HG02981 (cell line): ENCODE results near the gene EPS8.
"Not testable (repeated sequence)": the region's sequence is repeated elsewhere in the genome, so short reads cannot be mapped to it uniquely, and the experiment has no call there.

Experiments used
- ATAC-seq: cut with Tn5 transposase; IDR thresholded peaks from one replicate; pipeline ENCODE4 v1.9.1; 2021; ENCODE audit warnings: mild to moderate bottlenecking, moderate library complexity; ENCODE audit not compliant: unreplicated experiment

The EPS8 gene

DNA sequence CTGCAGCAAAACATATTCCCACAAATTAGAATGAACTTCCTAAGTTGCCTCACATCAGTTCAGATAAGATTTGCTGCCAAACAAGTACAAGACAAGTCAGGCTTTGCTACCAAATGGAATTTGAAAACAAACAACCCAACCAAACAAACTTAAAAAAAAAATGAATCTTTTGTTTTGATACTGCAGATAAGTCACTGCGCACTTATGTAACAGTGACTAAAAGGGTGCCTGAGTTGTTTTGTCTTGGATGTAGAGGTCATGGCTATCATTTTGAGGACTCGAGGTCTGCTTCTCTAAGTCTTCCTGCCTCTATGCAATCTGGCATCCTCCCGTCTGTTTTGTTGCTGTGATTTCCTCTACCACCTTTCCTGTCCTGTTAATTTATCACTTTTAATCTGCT is 11.1 kb upstream of the EPS8 start:
- no peak for ATAC-seq

DNA sequence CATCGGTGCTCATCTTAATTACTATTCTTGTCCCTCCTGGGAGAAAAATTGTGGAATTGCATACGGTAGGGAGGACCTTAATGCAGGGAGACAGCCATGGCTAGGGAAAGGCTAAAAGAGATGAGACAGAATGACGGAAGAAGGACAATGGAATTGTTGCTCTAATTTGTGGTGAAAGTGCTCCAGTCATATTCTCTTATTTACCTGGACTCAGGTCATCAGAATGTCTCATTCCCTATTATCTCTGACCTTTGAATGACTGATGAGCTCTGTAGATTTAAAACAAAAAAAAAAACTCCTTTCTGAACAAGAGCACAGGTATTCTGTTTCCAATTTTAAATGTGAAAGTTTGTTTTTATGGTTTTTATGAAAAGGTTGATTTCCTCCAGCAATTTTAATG is 8.6 kb upstream of the EPS8 start:
- ATAC-seq = no peak

DNA sequence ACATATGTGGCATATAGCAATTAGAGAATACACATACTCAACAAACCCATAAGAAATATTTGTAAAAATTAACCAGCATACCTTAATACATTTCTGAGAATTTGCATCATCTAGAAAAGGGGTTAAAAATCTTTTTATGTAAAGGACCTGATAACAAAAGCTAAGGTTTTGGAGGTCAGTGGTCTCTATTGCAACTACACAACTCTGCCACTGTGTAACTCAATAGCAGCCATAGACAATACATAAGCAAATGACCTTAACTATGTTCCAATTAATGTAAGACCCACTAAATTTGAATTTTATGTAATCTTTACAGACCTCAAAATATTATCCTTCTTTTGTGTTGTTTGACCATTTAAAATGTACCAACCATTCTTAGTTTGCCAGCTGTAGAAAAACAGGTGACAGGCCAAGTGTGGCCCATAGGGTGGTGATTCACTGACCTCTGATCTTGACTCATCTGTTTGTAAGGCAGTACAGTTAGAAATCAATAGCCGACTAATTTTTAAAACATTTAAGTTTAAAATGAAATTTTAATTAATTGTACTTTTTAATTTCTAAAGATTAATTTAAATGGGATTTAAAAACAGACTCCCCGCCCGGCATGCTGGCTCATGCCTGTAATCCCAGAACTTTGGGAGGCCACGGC is 7.4 kb upstream of the EPS8 start:
- no peak for ATAC-seq

DNA sequence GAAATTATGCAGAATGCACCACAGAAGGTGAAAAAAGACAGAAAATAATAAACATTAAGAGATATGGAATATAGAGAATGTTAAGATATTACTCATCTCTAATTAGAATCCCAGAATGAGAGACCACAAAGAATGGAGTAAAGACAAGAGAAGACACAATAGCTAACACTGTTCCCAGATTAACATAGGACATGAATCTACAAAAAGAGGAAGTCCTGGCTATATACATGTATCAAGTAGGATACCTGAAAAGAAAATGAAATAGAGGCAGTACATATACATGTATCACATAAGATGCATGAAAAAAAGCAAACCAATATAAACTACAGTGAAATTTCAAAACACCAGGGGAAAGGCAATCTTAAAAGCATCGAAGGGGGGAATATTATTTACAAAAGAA is 5.6 kb upstream of the EPS8 start:
- ATAC-seq = no peak

DNA sequence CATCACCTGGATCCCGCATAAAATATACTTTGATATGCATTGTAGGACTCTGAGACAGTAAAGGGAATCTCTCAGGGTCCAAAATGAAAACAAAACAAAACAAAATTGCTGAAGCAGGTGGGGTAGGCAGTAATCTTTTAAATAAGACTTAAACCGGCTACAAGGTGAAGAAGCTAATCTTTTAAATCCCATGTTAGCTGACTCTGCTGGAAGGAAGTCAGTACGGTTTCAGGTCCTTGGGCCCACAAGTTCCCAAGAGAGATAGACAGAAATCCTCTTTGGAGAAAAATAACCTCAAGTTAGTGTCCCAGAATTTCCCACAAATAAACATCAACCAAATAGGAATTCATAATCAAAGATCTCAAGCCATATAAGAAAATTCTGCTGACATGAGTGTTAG is 5.0 kb upstream of the EPS8 start:
- no peak for ATAC-seq

DNA sequence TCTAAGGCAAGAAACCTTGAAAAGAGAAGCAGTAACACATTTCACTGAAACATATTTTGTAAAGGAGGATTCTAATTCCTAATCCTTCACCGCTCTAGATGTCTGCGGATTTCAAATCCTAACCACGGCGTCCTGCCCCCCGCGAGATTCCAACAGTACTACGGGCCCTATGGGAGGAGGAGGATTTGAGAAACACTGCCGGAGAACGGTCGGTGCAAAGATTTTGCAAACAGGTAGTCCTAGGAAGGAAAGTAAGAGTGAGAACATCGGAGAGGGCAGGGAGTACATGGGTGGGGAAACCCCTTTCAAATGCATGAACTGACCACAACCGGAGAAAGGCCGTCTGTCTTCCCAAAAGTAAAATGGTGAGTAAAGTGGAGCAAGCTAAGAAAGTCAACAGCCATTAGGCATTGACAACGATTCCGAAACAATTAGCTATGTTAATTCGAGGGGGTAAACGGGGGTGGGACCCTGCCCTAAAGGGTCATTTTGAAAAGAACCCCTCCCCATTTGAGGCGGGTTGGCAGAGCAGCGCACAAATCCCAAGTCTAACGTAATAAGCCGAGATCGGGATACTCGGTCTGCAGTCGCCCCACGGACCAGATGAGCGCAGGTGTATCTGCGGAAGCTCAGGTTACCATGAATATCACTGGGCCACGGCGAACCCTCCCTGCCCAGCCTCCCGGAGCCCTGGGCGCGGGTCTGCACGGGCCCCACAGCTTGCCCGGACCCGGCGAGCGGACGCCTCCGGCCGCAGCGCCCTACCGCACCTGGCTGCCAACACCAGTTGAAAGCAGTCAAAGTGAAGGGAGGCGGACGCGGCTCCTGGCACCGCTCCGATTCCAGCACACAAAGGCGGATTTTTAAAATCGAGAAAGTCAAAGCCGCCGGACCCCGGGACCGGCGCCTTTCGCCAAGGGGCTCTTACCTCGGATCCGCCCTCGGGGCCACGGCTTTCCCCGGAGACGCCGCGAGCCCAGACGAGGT is 662 bp downstream of the EPS8 start:
- peak; percentile 31 for ATAC-seq

DNA sequence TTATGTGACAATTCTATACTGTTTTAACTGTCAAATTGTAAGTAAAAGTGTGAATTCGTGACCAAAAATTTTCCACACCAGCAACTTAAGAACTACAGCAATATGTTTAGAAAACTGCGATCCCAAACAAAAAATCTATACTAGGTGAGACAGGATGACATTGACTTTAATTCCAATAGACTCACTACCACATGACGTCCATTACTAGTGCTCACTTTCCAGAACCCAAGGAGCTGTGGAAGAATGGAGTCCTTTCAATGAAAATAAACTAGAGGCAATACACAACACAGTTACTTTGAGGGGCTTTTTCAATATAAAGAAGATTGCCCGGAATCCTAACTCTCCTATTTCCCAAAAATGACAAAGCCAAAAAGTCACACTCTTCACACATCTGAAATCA is 1.4 kb downstream of the EPS8 start:
- ATAC-seq = no peak

DNA sequence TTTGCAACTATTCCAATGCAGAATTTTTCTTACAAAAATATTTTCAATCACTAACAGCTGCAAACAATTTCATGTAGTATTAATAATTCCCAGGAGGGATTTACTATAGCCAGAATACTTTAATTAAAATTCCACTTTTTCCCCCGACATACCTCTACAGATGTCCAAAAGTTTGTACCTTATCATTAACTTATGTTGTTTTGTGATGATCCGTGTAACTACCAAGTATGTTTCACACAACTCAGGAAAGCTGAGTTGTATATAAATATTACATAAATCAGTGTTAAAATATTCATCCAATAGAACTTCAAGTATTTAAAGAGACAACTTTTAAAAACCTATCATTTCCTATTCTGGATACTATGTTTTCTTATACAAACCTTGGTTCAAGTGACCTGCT is 2.4 kb downstream of the EPS8 start:
- no peak for ATAC-seq

DNA sequence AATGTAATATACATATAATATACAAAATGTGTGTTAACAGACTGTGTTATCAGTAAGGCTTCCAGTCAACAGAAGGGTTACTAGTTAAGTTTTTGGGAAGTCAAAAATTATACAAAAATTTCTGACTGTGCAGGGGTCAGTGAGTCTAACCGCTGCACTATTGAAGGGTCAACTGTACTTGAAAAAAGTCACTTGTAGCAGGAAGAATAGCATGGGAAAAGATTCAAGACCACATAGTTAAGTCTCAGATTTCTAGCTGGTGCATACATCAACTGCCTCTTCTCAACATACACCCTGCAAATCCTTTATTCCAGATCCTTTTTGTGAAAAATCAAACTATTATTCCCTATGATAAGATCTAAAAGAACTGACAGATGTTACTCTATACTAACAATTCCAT is 5.9 kb downstream of the EPS8 start:
- no peak for ATAC-seq

DNA sequence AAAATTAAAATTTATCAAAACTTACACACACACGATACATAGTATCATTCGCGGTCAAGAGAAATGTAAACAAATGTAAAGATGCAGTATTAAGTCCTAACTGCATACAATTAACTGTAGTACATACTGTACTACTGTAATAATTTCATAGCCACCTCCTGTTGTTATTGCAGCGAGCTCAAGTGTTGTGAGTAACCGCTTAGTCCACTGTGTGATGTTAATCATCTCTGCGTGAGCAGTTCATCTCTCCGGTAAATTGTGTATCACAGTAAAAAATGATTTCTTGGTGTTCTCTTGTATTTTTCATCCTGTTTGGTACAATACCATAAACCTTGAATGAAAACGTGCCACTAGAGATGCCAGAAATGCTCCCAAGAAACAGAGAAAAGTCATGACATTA is 6.5 kb downstream of the EPS8 start:
- no peak for ATAC-seq

DNA sequence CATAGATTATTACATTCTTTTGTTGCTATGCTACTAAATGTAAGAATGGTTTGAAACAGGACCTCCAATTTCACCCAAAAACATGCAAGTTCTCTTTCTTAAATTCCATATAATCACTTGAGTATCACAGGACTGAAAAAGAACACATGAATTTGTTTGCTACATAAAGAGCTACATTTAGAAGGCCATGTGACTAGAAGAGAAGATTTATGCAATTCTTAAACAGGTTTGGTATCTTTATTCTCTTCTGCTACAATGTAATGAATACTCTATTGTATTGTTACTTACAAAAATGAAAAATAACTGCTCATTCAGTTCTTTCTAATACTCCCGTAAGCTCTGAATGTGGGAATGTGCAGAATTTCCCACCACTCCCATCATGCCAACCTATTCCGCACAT is 9.3 kb downstream of the EPS8 start:
- no peak for ATAC-seq

DNA sequence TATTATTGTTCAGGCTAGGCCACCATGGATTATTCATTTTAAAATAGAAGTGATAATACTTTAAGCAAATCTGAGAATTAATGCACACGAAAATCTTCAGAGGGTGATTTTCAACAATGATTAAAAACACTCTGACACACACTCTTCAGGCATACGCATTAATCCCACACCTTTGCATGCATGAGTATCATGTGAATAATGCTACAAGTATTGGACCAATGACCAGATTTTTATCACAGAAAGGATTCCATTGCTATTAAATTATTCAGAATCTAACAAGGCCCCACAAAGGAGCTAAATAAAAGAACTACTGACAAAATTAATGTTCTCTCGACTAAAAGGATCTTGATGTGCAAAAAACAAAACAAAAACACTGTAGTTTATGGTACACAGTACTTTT is 11.1 kb downstream of the EPS8 start:
- ATAC-seq = no peak

DNA sequence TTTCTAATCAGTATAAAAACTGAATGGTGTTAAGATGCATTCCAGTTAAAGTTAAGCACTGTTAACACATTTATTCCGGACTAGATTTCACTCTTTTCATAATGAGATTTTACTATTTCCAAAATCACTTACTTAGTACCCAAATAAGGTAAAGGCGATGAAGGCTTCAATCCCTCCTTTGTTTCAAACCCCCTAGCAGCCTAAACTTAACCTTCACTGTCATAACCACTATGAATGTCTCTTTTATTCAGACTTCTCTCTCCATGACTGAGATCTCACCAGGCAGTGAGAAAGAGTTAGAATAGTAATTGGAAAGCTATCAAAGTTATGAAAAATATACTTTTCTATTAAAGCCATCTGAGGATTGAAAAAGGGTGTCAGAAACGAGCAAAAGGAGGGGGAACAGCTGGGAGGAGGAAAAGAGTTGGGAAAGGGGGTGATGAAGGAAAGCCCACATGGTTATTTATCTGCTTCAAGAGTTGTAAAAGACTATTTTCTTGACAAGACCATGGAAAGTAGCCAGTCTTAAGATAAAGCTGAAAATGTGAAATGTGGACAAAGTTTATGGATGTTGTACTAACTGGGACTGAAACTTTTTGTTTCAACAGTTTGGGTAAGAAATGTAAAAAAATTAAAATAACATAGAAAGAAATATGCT is 11.7 kb downstream of the EPS8 start:
- ATAC-seq = no peak

DNA sequence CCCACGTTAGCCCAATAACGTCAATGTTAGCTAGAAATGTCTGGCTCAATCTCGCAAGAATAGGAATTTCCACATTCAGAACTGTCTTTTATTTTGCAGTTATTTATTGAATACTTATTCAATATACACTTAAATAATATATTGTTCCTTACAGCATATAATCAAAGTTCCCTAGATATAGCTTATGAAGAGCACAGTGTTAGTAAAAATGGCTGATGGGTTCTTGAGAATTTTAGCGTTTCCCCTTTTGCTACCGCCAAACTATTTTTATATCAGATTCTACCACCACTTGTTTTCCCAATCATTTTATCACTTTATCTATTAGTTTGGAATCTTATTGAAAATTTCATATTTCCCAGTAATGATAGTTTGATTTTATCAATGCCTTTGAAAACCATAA is 12.7 kb downstream of the EPS8 start:
- no peak for ATAC-seq

DNA sequence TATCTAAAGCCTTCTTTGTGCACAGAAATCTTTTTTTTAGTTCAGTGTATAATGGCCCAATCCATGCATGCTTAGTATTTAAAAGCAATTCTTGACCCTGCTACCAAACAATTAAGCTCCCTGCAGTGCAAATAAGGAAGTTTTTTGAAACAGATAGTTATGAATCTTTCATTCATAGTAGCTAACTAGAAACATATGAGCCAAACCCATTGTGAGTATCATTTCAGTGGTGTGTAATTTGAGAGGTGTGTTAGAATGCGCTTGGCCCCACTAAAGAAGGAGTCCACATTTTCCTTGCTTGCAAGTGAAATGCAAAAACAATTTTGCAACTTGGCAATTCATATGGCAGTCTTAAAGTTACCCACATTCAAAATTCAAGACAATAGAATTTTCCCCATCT is 14.4 kb downstream of the EPS8 start:
- ATAC-seq = no peak

DNA sequence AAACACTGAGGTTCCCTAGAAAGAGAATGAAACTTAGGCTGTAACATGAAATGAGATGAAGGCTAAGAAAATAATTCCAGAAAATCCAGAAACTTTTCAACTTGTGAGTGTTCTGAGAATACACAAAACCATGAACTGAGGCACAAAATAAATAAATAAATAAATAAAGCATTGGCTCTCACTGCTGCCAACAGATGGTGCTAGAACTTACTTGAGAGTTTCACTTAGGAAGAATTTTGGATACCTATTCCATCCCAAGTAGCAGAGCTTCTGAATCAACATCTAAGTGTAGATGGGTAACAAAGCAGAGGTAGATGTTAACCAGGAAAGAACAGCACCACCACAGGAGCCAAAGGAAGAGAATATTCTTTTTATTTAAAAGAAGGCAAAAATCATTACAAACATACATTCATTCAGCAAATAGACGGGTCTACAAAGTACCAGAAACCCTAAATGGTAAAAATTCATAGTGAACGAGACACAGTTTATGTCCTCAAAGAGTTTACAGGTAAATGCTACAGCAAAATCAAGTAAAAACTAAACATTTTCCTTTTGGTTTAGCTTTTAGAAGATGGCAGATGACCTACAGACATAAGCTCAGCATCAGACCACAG is 16.7 kb downstream of the EPS8 start:
- ATAC-seq = no peak

DNA sequence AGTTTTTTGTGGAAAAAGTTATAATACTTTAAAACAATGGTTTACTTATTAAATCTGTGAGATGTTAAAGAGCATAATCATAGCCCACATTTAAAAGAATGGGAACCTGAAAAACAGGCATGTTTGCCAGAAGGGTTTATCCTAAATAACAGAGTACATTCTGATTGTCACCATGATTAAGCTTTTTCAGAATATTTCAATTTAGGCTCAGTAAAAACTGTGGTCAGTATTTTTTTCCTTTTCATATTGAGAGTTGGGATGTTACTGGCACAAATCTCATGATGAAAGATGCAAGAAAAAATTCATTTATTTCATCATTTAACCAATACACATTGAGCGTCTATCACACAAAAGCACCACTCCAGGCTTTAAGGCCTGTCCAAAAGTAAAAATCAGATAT is 18.6 kb downstream of the EPS8 start:
- ATAC-seq = no peak

DNA sequence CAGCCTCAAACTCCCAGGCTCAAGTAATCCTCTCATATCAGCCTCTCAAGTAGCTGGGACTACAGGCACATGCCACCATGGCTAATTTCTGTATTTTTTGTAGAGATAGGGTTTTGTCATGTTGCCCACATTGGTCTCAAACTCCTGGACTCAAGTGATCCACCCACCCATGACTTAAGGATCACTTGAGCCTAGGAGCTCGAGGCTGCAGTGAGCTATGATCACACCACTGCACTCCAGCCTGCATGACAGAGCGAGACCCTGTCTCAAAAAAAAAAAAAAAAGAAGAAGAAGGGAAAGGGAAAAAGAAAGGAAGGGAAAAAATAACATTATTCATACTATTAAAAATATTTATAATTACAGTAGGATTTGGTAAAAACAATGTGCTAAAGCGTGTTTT is 19.2 kb downstream of the EPS8 start:
- no peak for ATAC-seq

DNA sequence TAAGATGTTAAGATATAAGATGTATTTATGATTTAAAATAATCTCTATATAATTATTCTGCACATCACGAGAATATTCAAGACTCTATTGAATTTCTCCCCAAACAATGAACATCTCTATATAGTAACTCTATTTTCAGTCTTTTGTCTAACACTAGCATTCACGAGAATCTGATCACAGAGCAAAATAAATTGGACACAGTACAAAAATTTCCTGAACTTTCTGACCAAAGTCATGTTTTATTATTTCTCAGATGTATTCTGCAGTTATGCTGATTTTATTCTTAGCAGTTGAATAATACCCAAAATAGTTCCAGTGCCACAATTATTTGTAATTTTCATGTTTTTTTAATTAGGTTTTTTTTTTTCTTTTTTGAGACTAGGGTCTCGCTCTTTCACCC is 19.6 kb downstream of the EPS8 start:
- no peak for ATAC-seq

DNA sequence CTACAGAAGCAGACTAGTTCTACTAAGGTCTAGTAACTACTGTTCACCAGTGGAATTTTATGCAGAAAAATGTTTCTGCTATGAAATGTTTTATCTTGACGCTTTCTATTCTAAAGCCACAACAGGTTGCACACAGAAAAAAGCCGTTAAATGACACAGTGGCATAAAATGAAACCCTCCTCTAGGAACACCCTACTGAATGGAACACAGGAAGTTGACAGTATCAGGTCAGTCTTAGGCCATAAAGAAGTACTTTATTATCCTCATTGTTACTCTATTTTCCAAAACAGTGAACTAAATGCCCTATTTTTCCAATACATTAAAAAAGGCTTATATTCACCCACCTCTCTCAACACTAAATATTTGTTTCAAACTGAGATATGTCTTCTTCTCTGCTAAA is 21.9 kb downstream of the EPS8 start:
- ATAC-seq = no peak

DNA sequence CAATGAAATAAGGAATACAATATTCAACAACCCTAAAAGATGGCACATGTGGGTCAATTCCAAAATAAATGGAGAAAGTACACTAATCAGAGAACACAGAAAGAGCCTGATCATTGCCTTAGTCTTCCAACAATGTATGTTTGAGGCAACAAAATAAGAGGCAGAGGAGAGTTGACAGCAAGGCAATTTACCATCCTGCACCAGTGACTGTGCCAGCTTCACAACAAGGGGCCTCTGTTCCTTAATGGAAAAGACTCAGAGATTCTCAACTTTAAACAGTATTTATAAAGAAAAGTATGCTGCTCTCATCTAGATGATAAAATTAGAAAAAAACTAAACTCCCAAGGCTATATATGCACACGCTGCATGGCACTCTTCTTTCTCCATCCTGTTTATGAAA is 25.9 kb downstream of the EPS8 start:
- no peak for ATAC-seq

DNA sequence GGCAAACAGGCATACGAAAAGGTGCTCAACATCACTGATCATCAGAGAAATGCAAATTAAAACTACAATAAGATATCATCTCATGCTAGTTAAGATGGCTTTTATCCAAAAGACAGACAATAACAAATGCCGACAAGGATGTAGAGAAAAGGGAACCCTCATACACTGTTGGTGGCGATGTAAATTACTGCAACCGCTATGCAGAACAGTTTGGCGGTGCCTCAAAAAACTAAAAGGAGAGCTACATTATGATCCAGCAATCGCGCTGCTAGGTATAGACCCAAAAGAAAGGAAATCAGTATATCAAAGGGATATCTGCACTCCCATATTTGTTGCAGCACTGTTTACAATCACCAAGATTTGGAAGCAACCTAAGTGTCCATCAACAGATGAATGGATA is 27.0 kb downstream of the EPS8 start:
- not testable (repeated sequence) for ATAC-seq
